Pancreas (tissue), 10 donors: ENCODE data around the gene G0S2. TPM values are rescaled to one million over a fixed set of nuclear protein-coding genes. Genes with fewer than 3 reads are reported as not detected.

ENCODE experiments used
- ATAC-seq, 4 donors: fragments of 200-7000 bp; cut with Tn5 transposase; one replicate each; pipeline versions ENCODE4 v1.8.0 to v1.9.1; 2020; ENCODE audit warnings: mild to moderate bottlenecking in 4 of 4, moderate library complexity in 4 of 4
- DNase-seq, 6 donors: peaks; one replicate each; pipeline ENCODE4 v3.0.0-alpha.2; 2020
- FAIRE-seq: peaks from 2 replicates; lab custom pipeline; 2012; peaks lifted over from hg19 to GRCh38; lab: Jason Lieb, UNC
- H3K27ac ChIP-seq, 4 donors: fragments of 200-600 bp; sonication (generic); 1 replicate in 3 of 4; 2 replicates in 1 of 4; pipeline versions ENCODE4 v1.5.0 to v1.8.0; 2020
- H3K27me3 ChIP-seq, 4 donors: fragments of 200-600 bp; one replicate each; pipeline ENCODE4 v1.8.0; 2021
- H3K36me3 ChIP-seq, 3 donors: fragments of 200-600 bp; sonication (generic) in 1 of 3; one replicate each; pipeline versions ENCODE4 v1.5.0 to v1.8.0; 2020 to 2021
- H3K4me1 ChIP-seq, 3 donors: fragments of 200-600 bp; one replicate each; pipeline ENCODE4 v1.8.0; 2021
- H3K4me3 ChIP-seq, 4 donors: fragments of 200-600 bp; sonication (generic) in 2 of 4; one replicate each; pipeline versions ENCODE4 v1.5.0 to v1.8.0; 2020 to 2021
- H3K9me3 ChIP-seq, 4 donors: fragments of 200-600 bp; one replicate each; pipeline ENCODE4 v1.8.0; 2021
- CTCF ChIP-seq, 4 donors: fragments of 200-600 bp; sonication (generic) in 3 of 4; IDR thresholded peaks; one replicate each; pipeline versions ENCODE4 v1.5.0 to v1.8.0; 2021; ENCODE audit warnings: antibody characterized with exemption in 4 of 4
- WGBS, 2 donors: extraction: QIAGEN DNeasy Blood & Tissue Kit; methylation state at CpG; one replicate each; pipeline ENCODE4 v1.1.7; 2013; 5-methylcytosine and 5-hydroxymethylcytosine counted together
- intact Hi-C, 3 donors: fragments of 100-400 bp; cut with DNase I; formaldehyde crosslinking; loops; one replicate each; pipeline versions ENCODE4 v1.11.1 to v1.14.2; 2022
- polyA plus RNA-seq, 2 donors: library from polyadenylated mRNA; stranded (reverse); fragments of 200-250 nt; gene quantifications; one replicate each; pipeline ENCODE4 v1.2.3, GENCODE V29; 2013
- total RNA-seq, 6 donors: library from RNA; stranded (reverse); fragmentation: NEBNext Ultra II Directional in 4 of 6; extraction: Animal tissue kit (Norgen Biotek cat#: 25700) in 4 of 6; gene quantifications; one replicate each; pipeline versions ENCODE4 v1.2.1 to v1.2.4, GENCODE V29; 2021 to 2023
- donor health status: healthy with polysubstance abuse.
- donor health status: DM: no; HTN: no; CAD: no; lungs with moderate emphysema.
- donor health status: DM: no; HTN: no; CAD: no.
- donor health status: control.
- donor health status: control.
- donor health status: Bipolar disorder and iron deficiency.
- donor health status: DM: yes; HTN: yes; CAD: no.
- donor health status: DM: no; HTN: no; CAD: no.
- donor health status: DM: no; HTN: no; CAD: no.
- donor health status: DM: yes; HTN: yes; CAD: no.

Gene G0S2
- total and polyA plus RNA-seq, 8 donors: 2.9 to 69.8 (median 15.7) TPM

GRCh38 chr1:209685821-209686220 lies 10.6 kb downstream of the G0S2 start:
- no peaks in the 10 kb centered on the region for H3K36me3 ChIP-seq
- intact Hi-C loops: loop anchor here in 1 of 3 donors (5.0 kb wide), 1 partner anchor 99 kb away; no protein-coding TSS in a partner anchor
- DNase-seq (no peak), ATAC-seq (peak in 1 of 4 donors; percentile 16), FAIRE-seq (no peak)
- H3K9me3 ChIP-seq: no peaks in the 10 kb centered on the region
- H3K4me1 ChIP-seq: no peaks in the 10 kb centered on the region
- H3K27ac ChIP-seq: no peak overlapping the region
- H3K4me3 ChIP-seq: no peak overlapping the region
- TF ChIP-seq CTCF (IDR thresholded peaks at IDR 0.05): no peak
- H3K27me3 ChIP-seq: no peaks in the 10 kb centered on the region
- 78 to 79% methylated on average over 4 of the region's 4 CpGs for WGBS, 2 donors

- H3K36me3 ChIP-seq: no peaks in the 10 kb centered on the region
- intact Hi-C loops: loop anchor here in 1 of 3 donors (5.0 kb wide), 1 partner anchor 99 kb away; no protein-coding TSS in a partner anchor
- H3K27me3 ChIP-seq: no peaks in the 10 kb centered on the region
- H3K9me3 ChIP-seq: no peaks in the 10 kb centered on the region
- H3K4me3 ChIP-seq: no peak overlapping the region
- FAIRE-seq (no peak), ATAC-seq (no peak), DNase-seq (no peak)
- no peaks in the 10 kb centered on the region for H3K4me1 ChIP-seq
- TF ChIP-seq CTCF (IDR thresholded peaks at IDR 0.05): no peak
- H3K27ac ChIP-seq: no peak overlapping the region
- WGBS, 2 donors: 83% methylated on average over 4 of the region's 4 CpGs
These were observed 11.1 kb downstream of the G0S2 start for GRCh38 chr1:209686322-209686721.

GRCh38 chr1:209688746-209689234 lies 13.6 kb downstream of the G0S2 start:
- DNase-seq (no peak), ATAC-seq (peak in 1 of 4 donors; percentile 23), FAIRE-seq (no peak)
- Histone ChIP-seq H3K4me1 (no peaks in the 10 kb centered on the region), H3K27ac (no peak overlapping the region), H3K4me3 (no peak overlapping the region), H3K9me3 (no peaks in the 10 kb centered on the region), H3K27me3 (no peaks in the 10 kb centered on the region), H3K36me3 (no peaks in the 10 kb centered on the region)
- TF ChIP-seq CTCF (IDR thresholded peaks at IDR 0.05): no peak
- intact Hi-C loops: loop anchor here in 1 of 3 donors (5.0 kb wide), 1 partner anchor 101 kb away; no protein-coding TSS in a partner anchor
- WGBS, 2 donors: 78 to 82% methylated on average over 1 of the region's 1 CpG

GRCh38 chr1:209689477-209689876 lies 14.3 kb downstream of the G0S2 start:
- Histone ChIP-seq H3K27me3 (no peaks in the 10 kb centered on the region), H3K36me3 (no peaks in the 10 kb centered on the region), H3K27ac (no peak overlapping the region), H3K9me3 (no peaks in the 10 kb centered on the region), H3K4me3 (no peak overlapping the region), H3K4me1 (no peaks in the 10 kb centered on the region)
- ATAC-seq: peak in 2 of 4 donors; percentile 43 to 53
- no peak for TF ChIP-seq CTCF (IDR thresholded peaks at IDR 0.05)
- peak in 2 of 6 donors; percentile 23 to 50 for DNase-seq
- 61 to 73% methylated on average over 4 of the region's 4 CpGs for WGBS, 2 donors
- intact Hi-C loops: loop anchor here in 1 of 3 donors (5.0 kb wide), 1 partner anchor 102 kb away; no protein-coding TSS in a partner anchor
- FAIRE-seq: no peak

DNA sequence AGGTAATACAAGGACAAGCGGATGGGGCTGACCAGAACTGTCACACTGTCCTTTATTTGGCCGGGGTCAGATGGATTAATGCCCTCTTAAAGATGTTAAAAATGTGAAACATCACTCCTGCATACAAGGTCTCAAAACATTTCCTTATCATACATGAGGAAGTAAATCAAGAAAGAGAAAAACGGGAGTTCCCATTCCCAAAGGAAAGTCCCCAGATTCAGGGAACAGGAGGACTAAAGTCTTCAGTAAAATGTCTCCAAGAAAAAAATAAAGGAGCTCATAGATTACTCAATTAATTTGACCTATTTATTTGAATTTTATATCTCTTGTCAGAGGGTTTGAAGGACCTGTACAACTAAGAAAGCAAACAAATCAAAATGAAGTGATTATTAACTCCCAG lies 16.0 kb downstream of the G0S2 start:
- 58 to 60% methylated on average over 3 of the region's 3 CpGs for WGBS, 2 donors
- no peaks in the 10 kb centered on the region for H3K4me1 ChIP-seq
- no peaks in the 10 kb centered on the region for H3K36me3 ChIP-seq
- no peaks in the 10 kb centered on the region for H3K27me3 ChIP-seq
- ATAC-seq (no peak), DNase-seq (no peak), FAIRE-seq (no peak)
- intact Hi-C loops: loop anchor here in 1 of 3 donors (5.0 to 10.0 kb wide), 2 partner anchors 86 to 114 kb away; no protein-coding TSS in a partner anchor
- no peak overlapping the region for H3K27ac ChIP-seq
- no peak for TF ChIP-seq CTCF (IDR thresholded peaks at IDR 0.05)
- H3K4me3 ChIP-seq: no peak overlapping the region
- no peaks in the 10 kb centered on the region for H3K9me3 ChIP-seq
